GM12875 (cell line): ENCODE measurements around the gene HPX.

Experiments
- H3K4me3 ChIP-seq: one replicate; pipeline ENCODE4 v1.5.1; 2011; ENCODE audit warnings: low read depth, low read length, control low read depth
- TF ChIP-seq, protein P1 (sequence below): IDR thresholded peaks from 2 replicates; pipeline ENCODE4 v1.5.1; 2011; ENCODE audit warnings: low read depth, mild to moderate bottlenecking, control low read depth, inconsistent platforms, low read length, moderate library complexity, borderline replicate concordance; ENCODE audit not compliant: insufficient read depth

The HPX gene

DNA sequence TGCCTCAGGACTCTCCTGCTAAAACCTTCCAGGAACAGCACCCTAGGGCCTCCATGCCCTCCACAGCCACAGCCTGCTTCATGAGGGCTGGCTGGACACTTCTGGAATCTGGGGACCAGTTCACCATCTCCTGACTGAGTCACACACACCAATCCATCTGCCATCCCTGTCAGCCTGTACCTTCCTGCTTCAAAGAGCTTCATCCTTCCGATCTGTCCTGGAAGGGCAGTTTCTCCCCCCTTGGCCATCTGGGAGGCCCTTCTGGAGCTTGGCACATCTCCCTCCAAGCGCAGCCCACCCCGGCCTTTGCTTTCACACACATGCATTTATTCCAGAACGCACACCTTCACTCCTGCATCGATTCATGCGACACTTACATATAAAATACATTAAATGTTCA, 34.9 kb downstream of the HPX start:
- no peak overlapping the region for H3K4me3 ChIP-seq
- TF ChIP-seq, protein P1, sequence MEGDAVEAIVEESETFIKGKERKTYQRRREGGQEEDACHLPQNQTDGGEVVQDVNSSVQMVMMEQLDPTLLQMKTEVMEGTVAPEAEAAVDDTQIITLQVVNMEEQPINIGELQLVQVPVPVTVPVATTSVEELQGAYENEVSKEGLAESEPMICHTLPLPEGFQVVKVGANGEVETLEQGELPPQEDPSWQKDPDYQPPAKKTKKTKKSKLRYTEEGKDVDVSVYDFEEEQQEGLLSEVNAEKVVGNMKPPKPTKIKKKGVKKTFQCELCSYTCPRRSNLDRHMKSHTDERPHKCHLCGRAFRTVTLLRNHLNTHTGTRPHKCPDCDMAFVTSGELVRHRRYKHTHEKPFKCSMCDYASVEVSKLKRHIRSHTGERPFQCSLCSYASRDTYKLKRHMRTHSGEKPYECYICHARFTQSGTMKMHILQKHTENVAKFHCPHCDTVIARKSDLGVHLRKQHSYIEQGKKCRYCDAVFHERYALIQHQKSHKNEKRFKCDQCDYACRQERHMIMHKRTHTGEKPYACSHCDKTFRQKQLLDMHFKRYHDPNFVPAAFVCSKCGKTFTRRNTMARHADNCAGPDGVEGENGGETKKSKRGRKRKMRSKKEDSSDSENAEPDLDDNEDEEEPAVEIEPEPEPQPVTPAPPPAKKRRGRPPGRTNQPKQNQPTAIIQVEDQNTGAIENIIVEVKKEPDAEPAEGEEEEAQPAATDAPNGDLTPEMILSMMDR, result no peak

DNA sequence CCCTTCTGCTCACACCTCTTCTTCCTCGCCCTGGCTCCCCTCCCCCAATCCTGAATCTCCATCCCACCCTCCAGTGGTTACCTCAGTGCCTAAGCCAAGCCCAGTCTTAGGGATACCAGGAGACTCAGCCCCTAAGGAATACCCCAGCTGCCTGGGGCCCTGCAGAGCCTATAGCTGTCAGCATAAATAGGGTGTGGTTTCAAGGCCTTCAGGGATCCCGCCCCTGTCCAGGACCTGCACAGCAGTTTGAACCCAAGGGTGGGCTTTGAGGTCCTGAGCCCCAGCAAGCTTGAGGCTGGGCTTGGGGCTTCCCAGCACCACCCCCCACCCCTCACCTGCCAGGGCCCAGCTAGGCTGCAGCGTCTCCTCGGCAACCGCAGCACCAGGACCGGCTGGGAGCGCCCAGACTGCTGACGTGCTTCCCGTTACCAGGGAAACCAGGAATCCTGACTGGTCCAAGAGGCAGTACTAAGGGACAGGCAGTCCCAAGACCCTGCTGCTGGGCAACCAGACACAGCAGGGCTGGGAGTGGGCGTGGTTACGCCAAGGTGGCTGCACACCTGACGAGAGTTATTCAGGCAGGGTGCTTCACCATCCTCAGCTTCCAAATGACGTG, 35.6 kb downstream of the HPX start:
- TF ChIP-seq, protein P1, result no peak
- no peak overlapping the region for H3K4me3 ChIP-seq

- TF ChIP-seq, protein P1, result no peak
- no peak overlapping the region for H3K4me3 ChIP-seq
Measured at GRCh38 chr11:6404342-6405051, 36.3 kb downstream of the HPX start.

GRCh38 chr11:6403539-6403938, 37.2 kb downstream of the HPX start:
- TF ChIP-seq, protein P1, result no peak
- H3K4me3 ChIP-seq, result no peak overlapping the region

GRCh38 chr11:6402561-6402981, 38.2 kb downstream of the HPX start:
- TF ChIP-seq, protein P1, result no peak
- H3K4me3 ChIP-seq, result peak overlapping the region; percentile 15

DNA sequence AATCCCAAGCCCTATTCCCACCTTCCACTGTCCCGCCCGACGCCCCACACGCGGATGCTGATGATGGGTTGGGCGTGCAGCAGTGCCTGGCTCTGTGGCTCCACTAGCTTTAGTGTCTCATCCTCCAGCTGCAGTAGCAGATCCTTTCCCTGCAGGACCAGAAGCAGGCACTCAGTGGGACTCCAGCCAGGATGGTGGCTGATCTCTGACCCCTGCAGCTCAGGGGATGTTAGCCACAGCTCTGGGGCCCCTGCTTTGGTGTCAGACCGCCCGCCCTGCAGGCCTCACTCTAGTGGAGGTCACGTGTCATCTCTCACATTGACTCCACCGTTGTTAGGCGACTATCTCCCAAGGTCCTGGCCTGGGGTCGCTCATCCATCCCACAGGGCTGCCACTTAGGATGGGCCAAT, 38.7 kb downstream of the HPX start:
- H3K4me3 ChIP-seq, result no peak overlapping the region
- TF ChIP-seq, protein P1, result no peak

GRCh38 chr11:6401464-6401863, 39.3 kb downstream of the HPX start:
- TF ChIP-seq, protein P1, result no peak
- H3K4me3 ChIP-seq, result no peak overlapping the region
